WI38 (cell line): ENCODE measurements around the gene ZNF740.
"Not testable (repeated sequence)": the region's sequence is repeated elsewhere in the genome, so short reads cannot be mapped to it uniquely, and the experiment has no call there.

Source experiments
- H3K4me3 ChIP-seq: 2 replicates; pipeline ENCODE4 v1.5.1; 2011; ENCODE audit warnings: low read depth, mild to moderate bottlenecking, control low read depth, low read length
- CTCF ChIP-seq: IDR thresholded peaks from 2 replicates; pipeline ENCODE4 v1.5.1; 2012; ENCODE audit warnings: low read depth, mild to moderate bottlenecking, control low read depth, low read length

The ZNF740 gene

GRCh38 chr12:53174881-53175491, 5.5 kb upstream of the ZNF740 start:
- TF ChIP-seq CTCF: no peak
- H3K4me3 ChIP-seq: no peak overlapping the region

- H3K4me3 ChIP-seq: no peak overlapping the region
- no peak for TF ChIP-seq CTCF
Observed at GRCh38 chr12:53176750-53177149, 3.8 kb upstream of the ZNF740 start.

- not testable (repeated sequence) for H3K4me3 ChIP-seq
Observed at GRCh38 chr12:53177447-53177846, 3.1 kb upstream of the ZNF740 start.

GRCh38 chr12:53178803-53179202, 1.7 kb upstream of the ZNF740 start:
- H3K4me3 ChIP-seq: not testable (repeated sequence)

GRCh38 chr12:53179687-53180219, 769 bp upstream of the ZNF740 start:
- no peak for TF ChIP-seq CTCF
- peak overlapping the region; percentile 74 for H3K4me3 ChIP-seq

- no peak for TF ChIP-seq CTCF
- H3K4me3 ChIP-seq: peak overlapping the region; percentile 74
Observed at GRCh38 chr12:53180931-53181645, 566 bp downstream of the ZNF740 start.

GRCh38 chr12:53181935-53182334, 1.4 kb downstream of the ZNF740 start:
- H3K4me3 ChIP-seq: peak overlapping the region; percentile 74
- no peak for TF ChIP-seq CTCF

- H3K4me3 ChIP-seq: no peak overlapping the region
- no peak for TF ChIP-seq CTCF
Observed at GRCh38 chr12:53182903-53183302, 2.4 kb downstream of the ZNF740 start.
